WERI-Rb-1 (cell line): ENCODE results near the gene ENC1.

ENCODE experiments used
- DNase-seq: peaks from one replicate; pipeline ENCODE4 v3.0.0-alpha.2; 2020
- H3K27ac ChIP-seq: fragments of 250-450 bp; sonication (Bioruptor Pico); 2 replicates; pipeline ENCODE4 v1.5.1; 2020; ENCODE audit warnings: mild to moderate bottlenecking, moderate library complexity
- H3K27me3 ChIP-seq: fragments of 250-450 bp; sonication (Bioruptor Pico); 2 replicates; pipeline ENCODE4 v1.5.1; 2021; ENCODE audit warnings: mild to moderate bottlenecking, low read depth, moderate library complexity; ENCODE audit not compliant: insufficient read depth, severe bottlenecking
- H3K36me3 ChIP-seq: fragments of 250-450 bp; sonication (Bioruptor Pico); 2 replicates; pipeline ENCODE4 v1.5.1; 2020; ENCODE audit warnings: mild to moderate bottlenecking, moderate library complexity
- H3K4me3 ChIP-seq: 2 replicates; pipeline ENCODE4 v1.5.1; 2011; ENCODE audit warnings: low read depth, mild to moderate bottlenecking, control low read depth, low read length
- H3K9me3 ChIP-seq: fragments of 250-450 bp; sonication (Bioruptor Pico); 2 replicates; pipeline ENCODE4 v1.5.1; 2021; ENCODE audit warnings: mild to moderate bottlenecking, moderate library complexity; ENCODE audit not compliant: severe bottlenecking
- TF ChIP-seq, protein P1 (sequence below): IDR thresholded peaks from 2 replicates; pipeline ENCODE4 v1.5.1; 2011; ENCODE audit warnings: low read depth, mild to moderate bottlenecking, control low read depth, inconsistent platforms, low read length

ENC1 gene

DNA sequence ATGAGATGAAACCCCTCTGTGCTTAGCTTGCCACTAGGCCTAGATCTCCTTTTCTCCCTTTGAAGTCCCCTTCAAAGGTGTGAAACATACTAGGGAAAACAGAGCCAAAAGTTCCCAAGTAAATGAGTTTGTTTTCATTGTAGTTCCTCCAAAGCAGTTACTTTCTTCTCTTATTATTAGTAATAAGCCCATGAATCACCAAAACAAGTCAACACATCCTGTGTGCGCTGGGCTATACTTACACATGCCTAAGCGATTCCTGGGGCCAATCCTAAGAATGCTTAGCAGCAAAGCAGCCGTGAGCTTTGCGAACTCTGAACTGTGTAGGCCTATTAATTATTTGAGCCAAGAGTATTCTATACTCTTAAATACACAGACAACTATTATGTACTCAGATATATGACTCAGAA lies 7.6 kb downstream of the ENC1 start:
- H3K27ac ChIP-seq, result no peak overlapping the region

DNA sequence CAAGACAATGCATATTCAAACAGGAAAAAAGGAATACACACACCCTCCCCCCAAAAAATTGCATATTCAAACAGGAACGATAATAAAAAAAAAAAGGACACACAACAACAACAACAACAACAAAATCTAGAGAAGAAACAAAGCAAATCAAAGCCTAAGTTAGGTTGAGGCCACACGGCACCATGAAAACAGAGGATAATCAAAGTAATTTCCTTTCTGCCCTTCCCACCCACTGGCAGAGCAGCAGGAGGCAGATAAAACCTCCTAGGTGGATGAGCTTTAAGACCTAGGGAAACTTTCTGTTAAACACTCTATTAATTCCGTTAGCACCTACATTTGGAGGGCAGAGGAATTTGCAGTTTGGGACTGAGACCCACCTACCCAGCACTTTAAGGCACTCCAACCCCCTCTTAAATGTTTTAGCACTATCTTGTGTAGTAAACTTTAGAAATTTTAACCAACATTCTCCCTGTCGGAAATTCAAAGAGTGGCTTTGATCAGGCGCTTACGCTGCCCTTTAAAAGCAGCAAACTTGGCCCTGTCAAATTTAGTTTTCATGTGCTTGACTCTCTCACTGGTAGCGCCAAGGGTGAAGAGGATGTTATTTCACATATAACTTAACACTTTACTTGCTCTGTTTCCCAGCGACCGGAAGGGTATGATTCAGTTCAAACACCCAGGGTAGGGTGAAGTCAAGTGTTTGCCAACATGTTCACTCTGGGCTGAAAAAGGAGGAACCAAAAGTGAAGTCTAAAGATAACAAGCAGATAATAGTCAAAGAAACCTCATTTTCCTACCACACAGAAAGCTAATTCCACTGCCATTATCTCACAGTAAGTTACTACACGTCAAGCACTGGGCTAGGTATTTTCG lies 9.2 kb downstream of the ENC1 start:
- no peak for DNase-seq
- H3K9me3 ChIP-seq, result no peaks in the 10 kb centered on the region
- H3K27me3 ChIP-seq, result no peaks in the 10 kb centered on the region
- H3K36me3 ChIP-seq, result peaks cover 88% of the 10 kb centered on the region
- H3K27ac ChIP-seq, result no peak overlapping the region; the same call in 1 of the 2 replicates
- TF ChIP-seq, protein P1, sequence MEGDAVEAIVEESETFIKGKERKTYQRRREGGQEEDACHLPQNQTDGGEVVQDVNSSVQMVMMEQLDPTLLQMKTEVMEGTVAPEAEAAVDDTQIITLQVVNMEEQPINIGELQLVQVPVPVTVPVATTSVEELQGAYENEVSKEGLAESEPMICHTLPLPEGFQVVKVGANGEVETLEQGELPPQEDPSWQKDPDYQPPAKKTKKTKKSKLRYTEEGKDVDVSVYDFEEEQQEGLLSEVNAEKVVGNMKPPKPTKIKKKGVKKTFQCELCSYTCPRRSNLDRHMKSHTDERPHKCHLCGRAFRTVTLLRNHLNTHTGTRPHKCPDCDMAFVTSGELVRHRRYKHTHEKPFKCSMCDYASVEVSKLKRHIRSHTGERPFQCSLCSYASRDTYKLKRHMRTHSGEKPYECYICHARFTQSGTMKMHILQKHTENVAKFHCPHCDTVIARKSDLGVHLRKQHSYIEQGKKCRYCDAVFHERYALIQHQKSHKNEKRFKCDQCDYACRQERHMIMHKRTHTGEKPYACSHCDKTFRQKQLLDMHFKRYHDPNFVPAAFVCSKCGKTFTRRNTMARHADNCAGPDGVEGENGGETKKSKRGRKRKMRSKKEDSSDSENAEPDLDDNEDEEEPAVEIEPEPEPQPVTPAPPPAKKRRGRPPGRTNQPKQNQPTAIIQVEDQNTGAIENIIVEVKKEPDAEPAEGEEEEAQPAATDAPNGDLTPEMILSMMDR, result no peak
- no peak overlapping the region for H3K4me3 ChIP-seq

More for the DNA sequence above, 7.6 kb downstream of the ENC1 start:
- no peak for DNase-seq
- H3K4me3 ChIP-seq, result no peak overlapping the region
- TF ChIP-seq, protein P1, result no peak
- H3K9me3 ChIP-seq, result no peaks in the 10 kb centered on the region
- H3K36me3 ChIP-seq, result peaks cover 93% of the 10 kb centered on the region
- H3K27me3 ChIP-seq, result no peaks in the 10 kb centered on the region

DNA sequence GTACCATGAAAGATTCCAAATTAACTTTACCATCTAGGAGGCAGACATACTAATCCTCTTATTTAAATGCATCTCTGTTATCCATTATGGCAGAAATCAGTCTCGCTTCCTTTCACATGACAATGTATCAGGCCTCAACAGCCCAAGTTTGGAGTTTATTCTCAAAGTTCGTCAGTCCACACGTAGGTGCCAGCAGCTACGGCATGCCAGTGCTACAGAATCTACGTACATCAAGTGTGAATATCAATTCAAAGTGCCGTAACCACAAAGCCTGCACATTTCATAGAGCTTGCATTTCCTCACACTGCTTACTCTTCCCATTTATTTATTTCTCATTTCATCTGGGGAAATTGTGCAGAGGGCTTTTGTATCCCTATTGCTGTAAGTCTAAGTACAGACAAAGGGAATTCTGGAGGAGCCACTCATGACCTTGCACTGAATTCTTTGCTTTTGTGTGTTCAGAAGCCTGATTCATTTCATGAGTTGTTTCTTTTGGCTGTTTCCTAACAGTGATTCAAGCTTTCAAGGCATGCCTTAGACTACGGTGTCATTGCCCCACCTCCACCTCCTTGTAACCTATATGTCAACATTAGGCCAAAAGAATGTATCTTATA lies 10.0 kb downstream of the ENC1 start:
- H3K36me3 ChIP-seq, result peaks cover 80% of the 10 kb centered on the region
- H3K9me3 ChIP-seq, result no peaks in the 10 kb centered on the region
- H3K27me3 ChIP-seq, result no peaks in the 10 kb centered on the region
- no peak for DNase-seq
- H3K4me3 ChIP-seq, result no peak overlapping the region
- TF ChIP-seq, protein P1, result no peak
- H3K27ac ChIP-seq, result peak overlapping the region; percentile 28; the same call in 1 of the 2 replicates

- TF ChIP-seq, protein P1, result no peak
- Histone ChIP-seq H3K4me3 (no peak overlapping the region), H3K27ac (peak overlapping the region; percentile 45), H3K27me3 (no peaks in the 10 kb centered on the region), H3K9me3 (peaks cover 5% of the 10 kb centered on the region), H3K36me3 (peaks cover 68% of the 10 kb centered on the region)
- no peak for DNase-seq
These were observed 11.2 kb downstream of the ENC1 start for GRCh38 chr5:74629326-74629725.

DNA sequence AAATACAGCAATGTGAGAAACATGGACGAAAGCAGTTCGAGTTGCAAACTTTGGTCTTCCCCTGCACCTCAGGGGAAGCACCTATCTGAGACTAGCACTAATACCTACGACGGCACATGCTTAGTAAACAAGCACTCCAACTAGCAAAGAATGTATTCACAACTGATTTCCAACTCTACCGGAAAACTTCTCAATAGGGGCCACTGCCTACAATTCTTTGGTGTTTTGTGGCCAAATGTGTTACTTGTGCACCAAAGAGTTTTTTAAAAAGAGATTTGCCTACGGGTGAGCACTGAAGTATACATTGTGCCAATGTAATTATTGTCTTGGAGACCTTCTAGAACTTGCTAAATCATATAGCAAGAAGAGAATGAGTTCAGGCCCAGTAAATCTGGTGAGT lies 12.2 kb downstream of the ENC1 start:
- H3K36me3 ChIP-seq, result peaks cover 58% of the 10 kb centered on the region
- peaks cover 10% of the 10 kb centered on the region for H3K9me3 ChIP-seq
- no peak for DNase-seq
- H3K4me3 ChIP-seq, result no peak overlapping the region
- TF ChIP-seq, protein P1, result no peak
- H3K27me3 ChIP-seq, result no peaks in the 10 kb centered on the region
- peak overlapping the region; percentile 2; the same call in 1 of the 2 replicates for H3K27ac ChIP-seq
